Heart right ventricle (tissue), 16 donors: ENCODE results near the gene CEND1. TPM values are rescaled to one million over a fixed set of nuclear protein-coding genes. Genes with fewer than 3 reads are reported as not detected.

Experiments used
- ATAC-seq, 8 donors: fragments of 200-7000 bp; cut with Tn5 transposase; one replicate each; pipeline ENCODE4 v1.9.1; 2020; ENCODE audit warnings: mild to moderate bottlenecking in 8 of 8, moderate library complexity in 8 of 8, moderate number of reproducible peaks in 1 of 8
- DNase-seq, 2 donors: peaks; one replicate each; pipeline ENCODE4 v3.0.0-alpha.2; 2020
- H3K27ac ChIP-seq, 10 donors: fragments of 200-600 bp; sonication (generic) in 2 of 10; one replicate each; pipeline versions ENCODE4 v1.5.0 to v1.8.0; 2020 to 2022; ENCODE audit warnings: mild to moderate bottlenecking in 3 of 10
- H3K27me3 ChIP-seq, 7 donors: fragments of 200-600 bp; one replicate each; pipeline ENCODE4 v1.8.0; 2021 to 2022; ENCODE audit warnings: mild to moderate bottlenecking in 2 of 7
- H3K36me3 ChIP-seq, 9 donors: fragments of 200-600 bp; sonication (generic) in 1 of 9; one replicate each; pipeline versions ENCODE4 v1.5.0 to v1.8.0; 2020 to 2022; ENCODE audit warnings: mild to moderate bottlenecking in 2 of 9
- H3K4me1 ChIP-seq, 9 donors: fragments of 200-600 bp; sonication (generic) in 1 of 9; one replicate each; pipeline versions ENCODE4 v1.5.0 to v1.8.0; 2020 to 2022; ENCODE audit warnings: mild to moderate bottlenecking in 4 of 9
- H3K4me3 ChIP-seq, 10 donors: fragments of 200-600 bp; sonication (generic) in 2 of 10; one replicate each; pipeline versions ENCODE4 v1.5.0 to v1.8.0; 2020 to 2022; ENCODE audit warnings: mild to moderate bottlenecking in 7 of 10, moderate library complexity in 2 of 10
- H3K9me3 ChIP-seq, 11 donors: fragments of 200-600 bp in 10 of 11; sonication (generic) in 2 of 11; one replicate each; pipeline versions ENCODE4 v1.5.0 to v1.8.0; 2013 to 2022; ENCODE audit warnings: mild to moderate bottlenecking in 2 of 11, control low read depth in 1 of 11, moderate library complexity in 1 of 11
- WGBS, 2 donors: extraction: QIAGEN DNeasy Blood & Tissue Kit; methylation state at CpG; one replicate each; pipeline ENCODE4 v1.1.7; 2013; ENCODE audit warnings: inconsistent platforms in 1 of 2; 5-methylcytosine and 5-hydroxymethylcytosine counted together
- intact Hi-C, 10 donors: fragments of 100-400 bp; cut with DNase I; formaldehyde crosslinking; loops; one replicate each; pipeline versions ENCODE4 v1.11.1 to v1.14.2; 2022
- polyA plus RNA-seq, 2 donors: library from polyadenylated mRNA; stranded (reverse); fragments of 200-250 nt; gene quantifications; one replicate each; pipeline ENCODE4 v1.2.3, GENCODE V29; 2013
- total RNA-seq, 10 donors: library from RNA; stranded (reverse); fragmentation: NEBNext Ultra II Directional in 3 of 10; extraction: Animal tissue kit (Norgen Biotek cat#: 25700) in 3 of 10; gene quantifications; one replicate each; pipeline versions ENCODE4 v1.2.1 to v1.2.4, GENCODE V29; 2021 to 2023
- TF ChIP-seq, protein P1 (sequence below), 9 donors: fragments of 200-600 bp; sonication (generic) in 2 of 9; IDR thresholded peaks; one replicate each; pipeline versions ENCODE4 v1.5.0 to v1.8.0; 2021 to 2022; ENCODE audit warnings: antibody characterized with exemption in 9 of 9, mild to moderate bottlenecking in 5 of 9, moderate library complexity in 1 of 9
- donor health status: Arrhythmogenic right ventricular cardiomyopathy.
- donor health status: ischemic (EF 13 %, LVEDD 7.1; RV severe dilation, severe dysfunction).
- donor health status: healthy with polysubstance abuse.
- donor health status: DM: no; HTN: yes; CAD: no.
- donor health status: DM: no; HTN: no; CAD: no.
- donor health status: ischemic (EF 25% LVEDD 6.9; RV normal size, moderate dysfunction).
- donor health status: ischemic (EF 25% LVEDD 5.7; RV mildly dilated, moderate dysfunction).
- donor health status: healthy.
- donor health status: DM: yes; HTN: yes; CAD: no.
- donor health status: Ischemic cardiomyopathy.
- donor health status: ischemic (EF 35%, LVEDD 5.7; RV mildly dilated, moderate dysfunction).
- donor health status: nonischemic (EF 11% LVEDD 7.7; RV severe dilation, severe dysfunction).
- donor health status: DM: yes; HTN: yes; CAD: no.
- donor health status: PGD.
- donor health status: ischemic (EF 29% LVEDD 5.4; RV normal size, mild dysfunction).
- donor health status: nonischemic (EF 23%, LVEDD 6.1; RV moderate dilation, normal function).

Gene CEND1
- total and polyA plus RNA-seq, 12 donors: 0.22 to 0.80 (median 0.53) TPM; not detected in 1

- H3K27ac ChIP-seq: peak within 1 kb of the TSS; percentile 23 to 92 (median 84)
- peak; percentile 32 to 83 (median 58) for ATAC-seq
- DNase-seq: peak; percentile 68 to 83
- 5% methylated on average over 60 to 69 of the region's 69 CpGs for WGBS, 2 donors
- TF ChIP-seq, protein P1, sequence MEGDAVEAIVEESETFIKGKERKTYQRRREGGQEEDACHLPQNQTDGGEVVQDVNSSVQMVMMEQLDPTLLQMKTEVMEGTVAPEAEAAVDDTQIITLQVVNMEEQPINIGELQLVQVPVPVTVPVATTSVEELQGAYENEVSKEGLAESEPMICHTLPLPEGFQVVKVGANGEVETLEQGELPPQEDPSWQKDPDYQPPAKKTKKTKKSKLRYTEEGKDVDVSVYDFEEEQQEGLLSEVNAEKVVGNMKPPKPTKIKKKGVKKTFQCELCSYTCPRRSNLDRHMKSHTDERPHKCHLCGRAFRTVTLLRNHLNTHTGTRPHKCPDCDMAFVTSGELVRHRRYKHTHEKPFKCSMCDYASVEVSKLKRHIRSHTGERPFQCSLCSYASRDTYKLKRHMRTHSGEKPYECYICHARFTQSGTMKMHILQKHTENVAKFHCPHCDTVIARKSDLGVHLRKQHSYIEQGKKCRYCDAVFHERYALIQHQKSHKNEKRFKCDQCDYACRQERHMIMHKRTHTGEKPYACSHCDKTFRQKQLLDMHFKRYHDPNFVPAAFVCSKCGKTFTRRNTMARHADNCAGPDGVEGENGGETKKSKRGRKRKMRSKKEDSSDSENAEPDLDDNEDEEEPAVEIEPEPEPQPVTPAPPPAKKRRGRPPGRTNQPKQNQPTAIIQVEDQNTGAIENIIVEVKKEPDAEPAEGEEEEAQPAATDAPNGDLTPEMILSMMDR (IDR thresholded peaks at IDR 0.05): peak; percentile 69 to 95 (median 83)
- intact Hi-C loops: no loop called here
- H3K4me1 ChIP-seq: peaks cover 17 to 42% (median 30%) of the 10 kb centered on the region in 9 donors
- no peaks in the 10 kb centered on the region for H3K9me3 ChIP-seq
- H3K27me3 ChIP-seq: no peaks in the 10 kb centered on the region
- peaks cover 0 to 48% (median 5%) of the 10 kb centered on the region in 9 donors for H3K36me3 ChIP-seq
- H3K4me3 ChIP-seq: peak within 1 kb of the TSS; percentile 45 to 99 (median 78)
Observed at GRCh38 chr11:798093-798713, 8.3 kb upstream of the CEND1 start, which contains the start of gene SLC25A22. Gene SLC25A22 (minus strand): TSS chr11:798281. CDS start chr11:795006, 3,275 bp downstream.

DNA sequence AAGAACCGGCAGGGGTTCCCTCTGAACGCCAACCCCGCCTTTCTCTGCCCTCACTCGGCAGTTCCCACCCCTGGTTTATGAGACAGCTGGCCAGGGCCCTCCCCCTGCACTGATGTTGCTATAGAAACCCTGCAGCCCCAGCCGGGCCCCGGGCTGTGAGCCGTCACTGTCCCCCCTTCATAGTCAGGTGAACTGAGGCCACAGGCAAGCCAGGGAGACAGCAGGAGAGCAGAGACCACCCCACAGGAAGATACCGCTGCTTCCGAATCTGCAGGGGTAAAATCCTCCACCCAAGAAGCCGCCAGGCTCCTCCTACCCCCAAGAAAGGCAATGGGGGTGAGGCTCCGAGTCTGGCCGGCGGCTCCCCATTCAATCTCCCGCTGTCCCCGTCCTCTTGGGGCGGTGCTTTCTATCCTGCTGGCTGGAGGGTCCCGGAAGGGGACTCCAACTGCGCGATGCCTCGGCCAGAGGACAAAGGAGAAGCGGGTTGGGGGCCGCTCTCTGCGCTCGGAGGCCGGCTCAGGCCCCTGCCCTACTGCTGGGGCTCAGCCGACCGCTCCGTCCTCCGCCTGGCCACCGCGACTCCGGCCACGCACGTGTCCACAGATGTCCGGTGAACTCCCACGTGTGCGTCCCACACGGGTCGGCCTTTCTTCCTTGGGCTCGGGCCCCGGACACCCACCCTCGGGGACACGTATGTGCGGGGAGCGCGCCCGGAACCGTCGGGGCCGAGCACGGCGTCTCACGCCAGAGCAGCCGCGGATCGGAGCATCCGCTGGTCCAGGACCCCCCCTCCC is 7.6 kb upstream of the CEND1 start:
- Histone ChIP-seq H3K4me3 (peak overlapping the region; percentile 45 to 99 (median 78)), H3K4me1 (peaks cover 17 to 42% (median 30%) of the 10 kb centered on the region in 9 donors), H3K36me3 (peaks cover 0 to 48% (median 5%) of the 10 kb centered on the region in 9 donors), H3K27me3 (no peaks in the 10 kb centered on the region), H3K9me3 (no peaks in the 10 kb centered on the region), H3K27ac (peak overlapping the region; percentile 23 to 92 (median 84))
- peak; percentile 67 to 68 for DNase-seq
- peak; percentile 26 to 67 (median 57) for ATAC-seq
- intact Hi-C loops: loop anchor here in 1 of 10 donors (2.0 kb wide), 1 partner anchor 21 kb away; the partner anchor contains the start of gene GATD1
- 1% methylated on average over 57 of the region's 57 CpGs for WGBS, 2 donors
- TF ChIP-seq, protein P1 (IDR thresholded peaks at IDR 0.05): no peak

DNA sequence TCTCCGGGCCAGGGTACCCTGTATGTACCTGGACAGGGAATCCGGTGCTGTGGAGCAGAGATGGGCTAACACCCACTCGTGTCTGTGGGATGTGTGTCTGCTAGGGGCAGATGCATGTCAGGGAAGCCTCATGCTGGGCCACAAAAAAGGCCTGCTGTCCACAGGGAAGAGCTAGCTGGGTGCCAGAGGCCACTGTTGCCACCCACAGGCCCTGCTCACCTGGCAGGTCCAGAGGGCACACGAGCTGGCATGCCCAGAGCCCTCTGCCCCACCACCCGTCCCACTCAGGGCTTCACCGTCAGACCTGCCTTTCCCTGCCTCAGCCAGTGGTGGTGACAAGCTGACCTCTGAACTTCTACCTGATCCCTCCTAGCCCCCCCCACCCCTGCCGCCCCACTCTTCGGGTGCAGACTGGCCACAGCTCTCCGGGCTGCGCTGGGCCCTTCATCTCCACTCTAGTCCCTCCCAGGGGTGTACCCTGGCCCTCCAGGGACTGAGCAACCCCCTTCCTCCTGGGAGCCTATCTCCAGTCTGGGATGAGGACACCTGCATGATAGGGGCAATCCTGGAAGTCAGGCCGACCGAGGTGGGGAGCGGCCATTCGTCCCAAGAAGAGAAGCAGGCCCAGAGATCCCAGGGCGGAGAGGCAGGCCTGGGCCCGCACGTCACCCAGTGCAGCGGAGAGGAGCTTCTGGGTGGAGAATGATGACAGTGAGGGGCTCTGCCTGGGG is 6.8 kb upstream of the CEND1 start:
- peak in 1 of 2 donors; percentile 10 for DNase-seq
- ATAC-seq: peak in 5 of 8 donors; percentile 0 to 4 (median 1)
- Histone ChIP-seq H3K27ac (peak overlapping the region; percentile 23 to 92 (median 84)), H3K36me3 (peaks cover 0 to 45% (median 5%) of the 10 kb centered on the region in 9 donors), H3K27me3 (no peaks in the 10 kb centered on the region), H3K4me3 (peak overlapping the region; percentile 45 to 99 (median 78)), H3K4me1 (peaks cover 17 to 42% (median 30%) of the 10 kb centered on the region in 9 donors), H3K9me3 (no peaks in the 10 kb centered on the region)
- 34 to 45% methylated on average over 18 of the region's 18 CpGs for WGBS, 2 donors
- intact Hi-C loops: loop anchor here in 1 of 10 donors (2.0 kb wide), 1 partner anchor 20 kb away; the partner anchor contains the start of gene GATD1
- TF ChIP-seq, protein P1 (IDR thresholded peaks at IDR 0.05): no peak
